Suprapubic skin (tissue), 4 donors: ENCODE data around the gene MLF1. TPM values are rescaled to one million over a fixed set of nuclear protein-coding genes. Genes with fewer than 3 reads are reported as not detected.

Experiments
- DNase-seq, 2 donors: peaks; one replicate each; pipeline ENCODE4 v3.0.0-alpha.2; 2019; ENCODE audit warnings: low spot score in 2 of 2
- H3K27ac ChIP-seq: fragments of 200-600 bp; sonication (generic); one replicate; pipeline ENCODE4 v1.5.1; 2019
- H3K27me3 ChIP-seq: fragments of 200-600 bp; sonication (generic); one replicate; pipeline ENCODE4 v1.5.1; 2019
- H3K36me3 ChIP-seq: fragments of 200-600 bp; sonication (generic); one replicate; pipeline ENCODE4 v1.5.1; 2019
- H3K4me1 ChIP-seq: fragments of 200-600 bp; sonication (generic); one replicate; pipeline ENCODE4 v1.5.1; 2019
- H3K4me3 ChIP-seq: fragments of 200-600 bp; sonication (generic); one replicate; pipeline ENCODE4 v1.5.1; 2019; ENCODE audit warnings: mild to moderate bottlenecking
- H3K9me3 ChIP-seq: fragments of 200-600 bp; sonication (generic); one replicate; pipeline ENCODE4 v1.5.1; 2019
- EP300 ChIP-seq: sonication (generic); formaldehyde crosslinking; IDR thresholded peaks from one replicate; pipeline ENCODE4 v1.6.1; 2017; ENCODE audit warnings: antibody characterized with exemption
- POLR2A ChIP-seq, 2 donors: fragments of 450-650 bp; IDR thresholded peaks; one replicate each; pipeline ENCODE4 v1.6.1; 2017; ENCODE audit warnings: antibody characterized with exemption in 2 of 2, mild to moderate bottlenecking in 2 of 2, moderate library complexity in 2 of 2
- POLR2AphosphoS5 ChIP-seq, 3 donors: sonication (generic); formaldehyde crosslinking; IDR thresholded peaks; one replicate each; pipeline ENCODE4 v1.6.1; 2017; ENCODE audit warnings: antibody characterized with exemption in 3 of 3
- WGBS: methylation state at CpG from one replicate; pipeline ENCODE4 v1.1.5; 2018; 5-methylcytosine and 5-hydroxymethylcytosine counted together
- total RNA-seq, 4 donors: library from RNA; depleted of rRNA; stranded (reverse); fragments of >200 nt; gene quantifications; one replicate each; pipeline ENCODE4 v1.1.0, GENCODE V29; 2016
- TF ChIP-seq, protein P1 (sequence below), 2 donors: fragments of 200-600 bp in 1 of 2; fragments of 450-650 bp in 1 of 2; sonication (generic) in 1 of 2; IDR thresholded peaks; one replicate each; pipeline ENCODE4 v1.5.1; 2016 to 2019; ENCODE audit warnings: antibody characterized with exemption in 2 of 2, mild to moderate bottlenecking in 1 of 2, moderate library complexity in 1 of 2

MLF1 gene
- total RNA-seq, result 10 to 100 TPM in 1 of 4 donors, 1 to 10 TPM in 3; 2.3 to 12.9 (median 5.7) TPM

- H3K36me3 ChIP-seq, result no peaks in the 10 kb centered on the region
- H3K27me3 ChIP-seq, result no peaks in the 10 kb centered on the region
- H3K4me3 ChIP-seq, result peak within 1 kb of the TSS; percentile 55
- H3K9me3 ChIP-seq, result no peaks in the 10 kb centered on the region
- WGBS, result 2% methylated on average over 26 of the region's 51 CpGs
- peaks cover 16% of the 10 kb centered on the region for H3K4me1 ChIP-seq
- peak; percentile 98 for DNase-seq
- peak in 1 of 2 donors; percentile 58 for TF ChIP-seq POLR2A (IDR thresholded peaks at IDR 0.05)
- no peak for TF ChIP-seq EP300
- TF ChIP-seq POLR2AphosphoS5 (IDR thresholded peaks at IDR 0.05), result peak in 1 of 3 donors; percentile 91
- no peak within 1 kb of the TSS for H3K27ac ChIP-seq
These were observed at the start of gene MLF1 for GRCh38 chr3:158570999-158571702. TSS of gene MLF1 (plus strand) at chr3:158571194. CDS start at chr3:158571301, 107 bp downstream.

DNA sequence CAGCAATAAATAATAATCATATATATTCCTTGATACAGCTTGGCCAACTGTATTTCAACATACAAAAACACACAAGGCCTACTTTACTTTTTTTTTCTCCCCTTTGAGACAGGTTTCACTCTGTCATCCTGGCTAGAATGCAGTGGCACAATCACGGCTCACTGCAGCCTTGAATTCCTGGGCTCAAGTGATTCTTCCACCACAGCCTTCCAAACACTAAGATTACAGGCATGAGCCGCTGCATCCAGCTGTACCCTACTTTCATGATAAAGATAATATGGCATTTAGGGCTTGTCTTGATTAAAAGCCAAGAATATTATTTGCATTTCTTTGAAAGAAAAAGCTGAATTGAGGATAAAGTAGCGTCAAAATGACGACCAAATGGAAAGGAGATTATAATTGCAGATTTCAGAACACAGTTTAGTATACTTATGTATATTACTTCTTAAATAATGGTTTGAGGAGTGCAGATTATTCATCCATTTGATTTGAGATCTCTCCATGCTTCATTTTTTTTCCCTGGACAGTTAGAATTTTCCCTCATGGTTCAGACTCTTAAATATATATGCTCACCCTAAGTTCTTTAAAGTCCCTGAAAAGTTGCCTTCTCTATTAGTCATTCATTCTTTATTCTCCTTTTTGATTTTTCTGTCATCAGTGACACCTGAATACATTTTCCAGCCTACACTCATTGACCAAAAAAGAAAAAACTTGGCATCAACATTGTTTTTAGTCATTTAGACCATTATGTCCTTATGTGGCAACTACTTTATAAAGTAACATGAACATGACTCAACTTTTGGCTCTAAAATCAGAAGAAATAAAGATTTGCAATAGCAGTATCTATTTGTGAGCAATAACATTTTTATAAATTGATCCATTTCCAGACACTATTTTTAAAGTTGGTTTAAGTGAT is 48.5 kb upstream of the MLF1 start:
- Histone ChIP-seq H3K9me3 (peaks cover 4% of the 10 kb centered on the region), H3K36me3 (no peaks in the 10 kb centered on the region), H3K4me1 (peaks cover 5% of the 10 kb centered on the region), H3K4me3 (no peak overlapping the region), H3K27ac (no peak overlapping the region), H3K27me3 (no peaks in the 10 kb centered on the region)
- 81% methylated on average over 4 of the region's 4 CpGs for WGBS
- no peak for TF ChIP-seq POLR2AphosphoS5 (IDR thresholded peaks at IDR 0.05)
- TF ChIP-seq EP300, result no peak
- TF ChIP-seq POLR2A (IDR thresholded peaks at IDR 0.05), result no peak
- no peak for DNase-seq

GRCh38 chr3:158528076-158528674 is 42.8 kb upstream of the MLF1 start:
- Histone ChIP-seq H3K27ac (no peak overlapping the region), H3K4me1 (no peaks in the 10 kb centered on the region), H3K4me3 (no peak overlapping the region), H3K9me3 (peaks cover 4% of the 10 kb centered on the region), H3K36me3 (no peaks in the 10 kb centered on the region), H3K27me3 (no peaks in the 10 kb centered on the region)
- TF ChIP-seq, protein P1, sequence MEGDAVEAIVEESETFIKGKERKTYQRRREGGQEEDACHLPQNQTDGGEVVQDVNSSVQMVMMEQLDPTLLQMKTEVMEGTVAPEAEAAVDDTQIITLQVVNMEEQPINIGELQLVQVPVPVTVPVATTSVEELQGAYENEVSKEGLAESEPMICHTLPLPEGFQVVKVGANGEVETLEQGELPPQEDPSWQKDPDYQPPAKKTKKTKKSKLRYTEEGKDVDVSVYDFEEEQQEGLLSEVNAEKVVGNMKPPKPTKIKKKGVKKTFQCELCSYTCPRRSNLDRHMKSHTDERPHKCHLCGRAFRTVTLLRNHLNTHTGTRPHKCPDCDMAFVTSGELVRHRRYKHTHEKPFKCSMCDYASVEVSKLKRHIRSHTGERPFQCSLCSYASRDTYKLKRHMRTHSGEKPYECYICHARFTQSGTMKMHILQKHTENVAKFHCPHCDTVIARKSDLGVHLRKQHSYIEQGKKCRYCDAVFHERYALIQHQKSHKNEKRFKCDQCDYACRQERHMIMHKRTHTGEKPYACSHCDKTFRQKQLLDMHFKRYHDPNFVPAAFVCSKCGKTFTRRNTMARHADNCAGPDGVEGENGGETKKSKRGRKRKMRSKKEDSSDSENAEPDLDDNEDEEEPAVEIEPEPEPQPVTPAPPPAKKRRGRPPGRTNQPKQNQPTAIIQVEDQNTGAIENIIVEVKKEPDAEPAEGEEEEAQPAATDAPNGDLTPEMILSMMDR (IDR thresholded peaks at IDR 0.05), result no peak
- no peak for TF ChIP-seq POLR2AphosphoS5 (IDR thresholded peaks at IDR 0.05)
- no peak for TF ChIP-seq POLR2A (IDR thresholded peaks at IDR 0.05)
- TF ChIP-seq EP300, result no peak
- no peak for DNase-seq
- WGBS, result 93% methylated on average over 7 of the region's 7 CpGs

- H3K4me1 ChIP-seq, result no peaks in the 10 kb centered on the region
- DNase-seq, result no peak
- H3K9me3 ChIP-seq, result no peaks in the 10 kb centered on the region
- no peak overlapping the region for H3K27ac ChIP-seq
- 86% methylated on average over 5 of the region's 5 CpGs for WGBS
- H3K4me3 ChIP-seq, result no peak overlapping the region
- H3K27me3 ChIP-seq, result no peaks in the 10 kb centered on the region
- TF ChIP-seq EP300 (no peak), POLR2AphosphoS5 (IDR thresholded peaks at IDR 0.05) (no peak), POLR2A (IDR thresholded peaks at IDR 0.05) (no peak)
- TF ChIP-seq, protein P1 (IDR thresholded peaks at IDR 0.05), result no peak
- no peaks in the 10 kb centered on the region for H3K36me3 ChIP-seq
These were observed 39.7 kb upstream of the MLF1 start for GRCh38 chr3:158531334-158531733.

DNA sequence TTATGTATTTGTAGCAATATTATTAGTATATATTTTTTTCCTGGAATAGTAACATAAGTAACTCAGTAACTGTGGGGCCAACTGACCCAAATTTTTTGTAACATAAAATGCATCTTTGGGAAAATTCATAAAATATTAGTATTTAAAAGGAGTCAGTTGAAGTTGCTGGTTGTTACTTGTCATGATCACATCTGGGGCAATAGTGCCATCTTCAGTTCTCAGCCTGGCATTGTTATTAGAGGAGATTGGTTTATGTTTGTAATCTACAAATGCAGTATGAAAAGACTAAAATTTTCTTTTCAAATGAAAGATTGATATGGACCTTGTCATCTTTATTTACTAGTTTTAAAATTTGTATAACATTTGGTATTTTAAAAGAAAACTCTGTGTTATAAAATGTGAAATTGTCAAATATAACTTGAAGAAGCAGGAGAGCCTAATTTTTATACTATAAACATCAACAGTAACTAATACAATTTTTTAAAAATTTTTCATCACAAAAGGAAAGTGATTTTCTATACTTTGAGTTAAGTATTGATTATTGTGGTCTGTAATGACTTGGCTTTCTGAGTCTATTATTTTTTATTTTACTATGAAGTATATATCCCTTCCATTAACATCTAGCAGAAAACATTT is 38.8 kb upstream of the MLF1 start:
- Histone ChIP-seq H3K27me3 (no peaks in the 10 kb centered on the region), H3K9me3 (no peaks in the 10 kb centered on the region), H3K36me3 (no peaks in the 10 kb centered on the region), H3K4me3 (no peak overlapping the region), H3K27ac (no peak overlapping the region), H3K4me1 (no peaks in the 10 kb centered on the region)
- no peak for TF ChIP-seq POLR2AphosphoS5 (IDR thresholded peaks at IDR 0.05)
- TF ChIP-seq, protein P1 (IDR thresholded peaks at IDR 0.05), result peak in 1 of 2 donors; percentile 39
- DNase-seq, result no peak
